ENCODE data around the gene TESPA1.

TESPA1 gene

GRCh38 chr12:54932691-54933090 lies 51.9 kb downstream of the TESPA1 start (continued):
- TF ChIP-seq ZNF580 (tag by site-specific recombination; IDR thresholded peaks at IDR 0.05) = no peak
- no peak for TF ChIP-seq ZNF311 (tag by site-specific recombination; IDR thresholded peaks at IDR 0.05; ENCODE audit: borderline replicate concordance)
- no peak for TF ChIP-seq ZNF596 (tag by site-specific recombination; IDR thresholded peaks at IDR 0.05)
- TF ChIP-seq ZNF211 (tag by site-specific recombination; IDR thresholded peaks at IDR 0.05; ENCODE audit: low read depth) = no peak
- no peak for TF ChIP-seq ZNF394 (tag by site-specific recombination; IDR thresholded peaks at IDR 0.05; ENCODE audit: borderline replicate concordance)
- TF ChIP-seq KLF8 (tag by site-specific recombination; IDR thresholded peaks at IDR 0.05) = no peak
- TF ChIP-seq PRDM6 (tag by site-specific recombination; IDR thresholded peaks at IDR 0.05) = no peak
- no peak for TF ChIP-seq ZNF221 (tag by site-specific recombination; IDR thresholded peaks at IDR 0.05; ENCODE audit: borderline replicate concordance)
- TF ChIP-seq PRDM2 (tag by site-specific recombination; IDR thresholded peaks at IDR 0.05; ENCODE audit: borderline replicate concordance) = no peak

- POLR2A ChIA-PET = no interaction called here
- H3K4me3 ChIP-seq (ENCODE audit: low read depth, low read length) = no peak overlapping the region
These were observed 52.5 kb downstream of the TESPA1 start for GRCh38 chr12:54932038-54932437.

GRCh38 chr12:54929998-54930397 lies 54.6 kb downstream of the TESPA1 start:
- ChIA-PET CTCF (no interaction called here), POLR2A (no interaction called here)
- TF ChIP-seq ZNF701 (tag by site-specific recombination; IDR thresholded peaks at IDR 0.05) = no peak
- Histone ChIP-seq H3K36me3 (ENCODE audit: control insufficient read depth in 2 of 2, insufficient read depth in 1 of 2, low read length in 2 of 2) (no peaks in the 10 kb centered on the region), H3K4me3 (ENCODE audit: low read depth, low read length) (no peak overlapping the region), H3K9me3 (ENCODE audit: control insufficient read depth, insufficient read depth, low read depth, low read length) (no peaks in the 10 kb centered on the region), H3K4me1 (ENCODE audit: control insufficient read depth, insufficient read depth, low read length) (no peaks in the 10 kb centered on the region), H3K27ac (ENCODE audit: extremely low read depth, low read depth, low read length) (no peak overlapping the region)

More at GRCh38 chr12:54932038-54932437, 52.5 kb downstream of the TESPA1 start:
- Histone ChIP-seq H3K9me3 (ENCODE audit: control insufficient read depth, insufficient read depth, low read depth, low read length) (no peaks in the 10 kb centered on the region), H3K4me1 (ENCODE audit: control insufficient read depth, insufficient read depth, low read length) (no peaks in the 10 kb centered on the region), H3K36me3 (ENCODE audit: control insufficient read depth in 2 of 2, insufficient read depth in 1 of 2, low read length in 2 of 2) (no peaks in the 10 kb centered on the region), H3K27ac (ENCODE audit: extremely low read depth, low read depth, low read length) (no peak overlapping the region)
- CTCF ChIA-PET = no interaction called here
- TF ChIP-seq ZNF274 (IDR thresholded peaks at IDR 0.05; ENCODE audit: low read length) (no peak), ZNF274 (tag by site-specific recombination; IDR thresholded peaks at IDR 0.05; ENCODE audit: borderline replicate concordance) (no peak), ZNF707 (tag by site-specific recombination; IDR thresholded peaks at IDR 0.05) (no peak), ZNF132 (tag by site-specific recombination; IDR thresholded peaks at IDR 0.05; ENCODE audit: borderline replicate concordance) (no peak), ZBTB26 (tag by site-specific recombination; optimal IDR thresholded peaks at IDR 0.05) (no peak), GFI1B (tag by site-specific recombination; IDR thresholded peaks at IDR 0.05) (no peak), ZBTB8A (tag by site-specific recombination; IDR thresholded peaks at IDR 0.05) (no peak), HOXD13 (CRISPR knock-in tag; IDR thresholded peaks at IDR 0.05; ENCODE audit: borderline replicate concordance) (no peak)
